ENCODE results near the gene COL18A1. TPM values are rescaled to one million over a fixed set of nuclear protein-coding genes. Genes with fewer than 3 reads are reported as not detected.
"Not testable (repeated sequence)": the region's sequence is repeated elsewhere in the genome, so short reads cannot be mapped to it uniquely, and the experiment has no call there.

Gene COL18A1
- total RNA-seq, 1 experiment from 2014 or later: 4.2 TPM

- DNase-seq (ENCODE audit: low read depth): no peak
Measured at GRCh38 chr21:45489722-45489982, 84.7 kb downstream of the COL18A1 start.

- DNase-seq (ENCODE audit: low read depth): no peak
Measured at GRCh38 chr21:45490049-45490731, 85.2 kb downstream of the COL18A1 start.

GRCh38 chr21:45491056-45491455, 86.1 kb downstream of the COL18A1 start:
- no peak for DNase-seq (ENCODE audit: low read depth)

- DNase-seq (ENCODE audit: low read depth): no peak
Measured at GRCh38 chr21:45491623-45492022, 86.7 kb downstream of the COL18A1 start.

GRCh38 chr21:45492765-45493164, 87.8 kb downstream of the COL18A1 start:
- no peak for DNase-seq (ENCODE audit: low read depth)

GRCh38 chr21:45493401-45494001, 88.5 kb downstream of the COL18A1 start:
- no peak for DNase-seq (ENCODE audit: low read depth)

GRCh38 chr21:45494135-45494850, 89.3 kb downstream of the COL18A1 start:
- no peak for DNase-seq (ENCODE audit: low read depth)

GRCh38 chr21:45494851-45495680, 90.1 kb downstream of the COL18A1 start:
- no peak for DNase-seq (ENCODE audit: low read depth)

GRCh38 chr21:45496151-45496967, 91.4 kb downstream of the COL18A1 start:
- DNase-seq (ENCODE audit: low read depth): no peak

- no peak for DNase-seq (ENCODE audit: low read depth)
Measured at GRCh38 chr21:45496968-45497845, 92.2 kb downstream of the COL18A1 start.

GRCh38 chr21:45497846-45498645, 93.1 kb downstream of the COL18A1 start:
- no peak for DNase-seq (ENCODE audit: low read depth)

- DNase-seq (ENCODE audit: low read depth): no peak
Measured at GRCh38 chr21:45498646-45499000, 93.7 kb downstream of the COL18A1 start.

- DNase-seq (ENCODE audit: low read depth): no peak
Measured at GRCh38 chr21:45499201-45499750, 94.3 kb downstream of the COL18A1 start.

GRCh38 chr21:45499970-45500577, 95.1 kb downstream of the COL18A1 start:
- DNase-seq (ENCODE audit: low read depth): no peak

- DNase-seq (ENCODE audit: low read depth): not testable (repeated sequence)
Measured at GRCh38 chr21:45501081-45502005, 96.4 kb downstream of the COL18A1 start.

- DNase-seq (ENCODE audit: low read depth): no peak
Measured at GRCh38 chr21:45502006-45502345, 97.0 kb downstream of the COL18A1 start.

- DNase-seq (ENCODE audit: low read depth): no peak
Measured at GRCh38 chr21:45502600-45502999, 97.6 kb downstream of the COL18A1 start.

GRCh38 chr21:45503226-45503625, 98.3 kb downstream of the COL18A1 start:
- not testable (repeated sequence) for DNase-seq (ENCODE audit: low read depth)

Data from HT1080 (cell line).